Heart left ventricle (tissue), 16 donors: Measurements from ENCODE around the gene SLC39A13. TPM values are rescaled to one million over a fixed set of nuclear protein-coding genes. Genes with fewer than 3 reads are reported as not detected.

Experiments
- ATAC-seq, 4 donors: fragments of 200-7000 bp; cut with Tn5 transposase; one replicate each; pipeline ENCODE4 v1.9.1; 2020 to 2022; ENCODE audit warnings: moderate library complexity in 4 of 4, mild to moderate bottlenecking in 3 of 4, moderate number of reproducible peaks in 1 of 4
- DNase-seq, 5 donors: peaks; one replicate each; pipeline ENCODE4 v3.0.0-alpha.2; 2020
- H3K27ac ChIP-seq, 12 donors: fragments of 200-600 bp; sonication (generic) in 4 of 12; one replicate each; pipeline versions ENCODE4 v1.5.0 to v1.8.0; 2016 to 2022; ENCODE audit warnings: mild to moderate bottlenecking in 2 of 12
- H3K27me3 ChIP-seq, 9 donors: fragments of 200-600 bp; sonication (generic) in 2 of 9; one replicate each; pipeline versions ENCODE4 v1.5.1 to v1.8.0; 2016 to 2022; ENCODE audit warnings: mild to moderate bottlenecking in 3 of 9
- H3K36me3 ChIP-seq, 9 donors: fragments of 200-600 bp; sonication (generic) in 2 of 9; one replicate each; pipeline versions ENCODE4 v1.5.0 to v1.8.0; 2018 to 2022; ENCODE audit warnings: mild to moderate bottlenecking in 2 of 9
- H3K4me1 ChIP-seq, 12 donors: fragments of 200-600 bp; sonication (generic) in 4 of 12; one replicate each; pipeline versions ENCODE4 v1.5.0 to v1.8.0; 2016 to 2022; ENCODE audit warnings: mild to moderate bottlenecking in 3 of 12
- H3K4me3 ChIP-seq, 12 donors: fragments of 200-600 bp; sonication (generic) in 4 of 12; one replicate each; pipeline versions ENCODE4 v1.5.0 to v1.8.0; 2017 to 2022; ENCODE audit warnings: mild to moderate bottlenecking in 9 of 12, moderate library complexity in 4 of 12
- H3K9me3 ChIP-seq, 12 donors: fragments of 200-600 bp; sonication (generic) in 4 of 12; one replicate each; pipeline versions ENCODE4 v1.5.0 to v1.8.0; 2016 to 2022; ENCODE audit warnings: mild to moderate bottlenecking in 1 of 12
- CTCF ChIP-seq, 12 donors: fragments of 200-600 bp; sonication (generic) in 4 of 12; IDR thresholded peaks; one replicate each; pipeline versions ENCODE4 v1.5.0 to v1.8.0; 2018 to 2022; ENCODE audit warnings: antibody characterized with exemption in 12 of 12, mild to moderate bottlenecking in 5 of 12
- POLR2A ChIP-seq, 2 donors: fragments of 450-650 bp; IDR thresholded peaks; one replicate each; pipeline ENCODE4 v1.6.1; 2017; ENCODE audit warnings: antibody characterized with exemption in 2 of 2, mild to moderate bottlenecking in 2 of 2, moderate library complexity in 2 of 2
- whole genome bisulfite sequencing, 4 donors: extraction: QIAGEN DNeasy Blood & Tissue Kit in 2 of 4; methylation state at CpG; one replicate each; pipeline versions ENCODE4 v1.1.5 to v1.1.7; 2013 to 2018; 5-methylcytosine and 5-hydroxymethylcytosine counted together
- intact Hi-C, 10 donors: fragments of 100-400 bp; cut with DNase I; formaldehyde crosslinking; loops; one replicate each; pipeline versions ENCODE4 v1.11.1 to v1.14.2; 2022
- polyA plus RNA-seq, 2 donors: library from polyadenylated mRNA; stranded (reverse); fragments of 200-250 nt; gene quantifications; one replicate each; pipeline ENCODE4 v1.2.3, GENCODE V29; 2013
- total RNA-seq, 9 donors: library from RNA; depleted of rRNA in 2 of 9; stranded (reverse); fragments of >200 nt in 2 of 9; fragmentation: NEBNext Ultra II Directional in 3 of 9; extraction: Animal tissue kit (Norgen Biotek cat#: 25700) in 3 of 9; gene quantifications; one replicate each; pipeline versions ENCODE4 v1.1.0 to v1.2.4, GENCODE V29; 2016 to 2023
- donor health status: ischemic (EF 13 %, LVEDD 7.1; RV severe dilation, severe dysfunction).
- donor health status: healthy with polysubstance abuse.
- donor health status: DM: no; HTN: yes; CAD: no.
- donor health status: DM: no; HTN: no; CAD: no.
- donor health status: ischemic (EF 25% LVEDD 6.9; RV normal size, moderate dysfunction).
- donor health status: ischemic (EF 25% LVEDD 5.7; RV mildly dilated, moderate dysfunction).
- donor health status: healthy.
- donor health status: DM: yes; HTN: yes; CAD: no.
- donor health status: ischemic (EF 35%, LVEDD 5.7; RV mildly dilated, moderate dysfunction).
- donor health status: nonischemic (EF 11% LVEDD 7.7; RV severe dilation, severe dysfunction).
- donor health status: DM: yes; HTN: yes; CAD: no.
- donor health status: PGD.
- donor health status: ischemic (EF 29% LVEDD 5.4; RV normal size, mild dysfunction).
- donor health status: nonischemic (EF 23%, LVEDD 6.1; RV moderate dilation, normal function).

Gene SLC39A13
- total and polyA plus RNA-seq, 11 donors = 33.5 to 97.3 (median 48.1) TPM

GRCh38 chr11:47375020-47375419 lies 33.4 kb upstream of the SLC39A13 start:
- intact Hi-C loops = loop anchor here in 9 of 10 donors (2.0 to 10.0 kb wide), 9 partner anchors 32 to 480 kb away; partner anchors contain the start of gene SLC39A13 (in 2 of the 9)
- DNase-seq = no peak
- 72 to 98% (median 85%) methylated on average over 8 of the region's 8 CpGs for WGBS, 4 donors
- no peaks in the 10 kb centered on the region for H3K9me3 ChIP-seq
- H3K4me3 ChIP-seq = peak overlapping the region in 6 of 12 donors; percentile 3 to 70 (median 45)
- peaks cover 0 to 21% (median 0%) of the 10 kb centered on the region in 12 donors for H3K4me1 ChIP-seq
- no peaks in the 10 kb centered on the region for H3K27me3 ChIP-seq
- no peak for ATAC-seq
- TF ChIP-seq CTCF (IDR thresholded peaks at IDR 0.05) (no peak), POLR2A (IDR thresholded peaks at IDR 0.05) (no peak)
- peaks cover 0 to 36% (median 0%) of the 10 kb centered on the region in 9 donors for H3K36me3 ChIP-seq
- peak overlapping the region in 1 of 12 donors; percentile 96 for H3K27ac ChIP-seq

GRCh38 chr11:47375546-47376085 lies 32.8 kb upstream of the SLC39A13 start:
- intact Hi-C loops = loop anchor here in 9 of 10 donors (2.0 to 10.0 kb wide), 9 partner anchors 31 to 479 kb away; partner anchors contain the start of gene SLC39A13 (in 2 of the 9)
- 90 to 92% (median 91%) methylated on average over 6 to 13 of the region's 13 CpGs for WGBS, 4 donors
- peaks cover 0 to 21% (median 0%) of the 10 kb centered on the region in 12 donors for H3K4me1 ChIP-seq
- no peak for DNase-seq
- no peaks in the 10 kb centered on the region for H3K27me3 ChIP-seq
- peak overlapping the region in 7 of 12 donors; percentile 40 to 70 (median 46) for H3K4me3 ChIP-seq
- ATAC-seq = no peak
- peak overlapping the region in 1 of 12 donors; percentile 96 for H3K27ac ChIP-seq
- TF ChIP-seq CTCF (IDR thresholded peaks at IDR 0.05) = no peak
- TF ChIP-seq POLR2A (IDR thresholded peaks at IDR 0.05) = no peak
- peaks cover 0 to 33% (median 0%) of the 10 kb centered on the region in 9 donors for H3K36me3 ChIP-seq
- no peaks in the 10 kb centered on the region for H3K9me3 ChIP-seq

- intact Hi-C loops = loop anchor here in 6 of 10 donors (5.0 to 10.0 kb wide), 4 partner anchors 76 to 479 kb away; no protein-coding TSS in a partner anchor
Measured at GRCh38 chr11:47376107-47376524, 32.3 kb upstream of the SLC39A13 start.

More at GRCh38 chr11:47376107-47376524, 32.3 kb upstream of the SLC39A13 start:
- peaks cover 0 to 21% (median 0%) of the 10 kb centered on the region in 12 donors for H3K4me1 ChIP-seq
- WGBS, 4 donors = 80 to 87% (median 83%) methylated on average over 8 of the region's 8 CpGs
- no peaks in the 10 kb centered on the region for H3K27me3 ChIP-seq
- no peak for ATAC-seq
- peaks cover 0 to 29% (median 0%) of the 10 kb centered on the region in 9 donors for H3K36me3 ChIP-seq
- no peak for DNase-seq
- peak overlapping the region in 2 of 12 donors; percentile 8 to 96 for H3K27ac ChIP-seq
- H3K4me3 ChIP-seq = peak overlapping the region in 9 of 12 donors; percentile 14 to 70 (median 42)
- no peaks in the 10 kb centered on the region for H3K9me3 ChIP-seq
- TF ChIP-seq CTCF (IDR thresholded peaks at IDR 0.05) (no peak), POLR2A (IDR thresholded peaks at IDR 0.05) (no peak)
